DND-41 (cell line): ENCODE data around the gene CACNA1F.

Source experiments
- EZH2 ChIP-seq: IDR thresholded peaks from 3 replicates; pipeline ENCODE4 v1.6.1; 2012; ENCODE audit warnings: borderline replicate concordance, low read depth, mild to moderate bottlenecking, moderate library complexity, low read length, inconsistent platforms; ENCODE audit not compliant: severe bottlenecking
- TF ChIP-seq, protein P1 (sequence below): IDR thresholded peaks from 2 replicates; pipeline ENCODE4 v1.5.1; 2012; ENCODE audit warnings: borderline replicate concordance, low read length, moderate library complexity, mild to moderate bottlenecking; ENCODE audit not compliant: poor library complexity, severe bottlenecking; ENCODE audit errors: extremely low read depth

DNA sequence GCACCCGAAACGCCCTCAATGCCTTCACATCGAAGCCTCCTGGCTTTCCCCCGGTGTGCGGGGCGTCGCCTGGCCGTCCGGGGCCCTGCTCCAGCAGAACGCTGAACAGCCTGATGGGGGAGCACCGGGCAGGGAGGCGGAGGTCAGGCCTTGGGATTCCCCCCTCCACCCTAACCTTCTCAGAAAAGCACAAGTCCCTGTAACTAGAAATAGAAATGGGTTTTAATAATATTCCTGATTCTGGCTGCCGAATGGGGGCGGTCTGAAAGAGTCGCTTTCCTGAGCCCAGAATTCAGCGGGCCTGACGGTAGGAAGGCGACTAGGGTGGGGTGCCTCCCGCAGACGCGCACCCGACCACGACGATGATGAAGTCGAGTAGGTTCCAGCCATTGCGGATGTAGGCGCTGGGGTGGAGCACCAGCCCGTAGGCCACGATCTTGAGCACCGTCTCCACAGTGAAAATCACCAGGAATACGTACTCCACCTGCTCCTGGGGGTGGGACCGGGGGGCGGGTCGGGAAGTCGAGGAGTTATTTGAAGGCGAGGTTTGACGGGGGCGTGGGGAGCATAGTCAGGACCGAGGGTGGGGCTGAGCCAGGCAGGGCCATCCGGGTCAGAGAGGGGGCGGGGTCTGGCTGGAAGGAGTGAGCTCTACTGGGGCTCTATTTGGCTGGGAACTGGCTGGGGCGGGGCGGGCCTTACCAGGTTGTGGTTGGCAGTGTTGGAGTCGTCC, 2.5 kb downstream of the CACNA1F start:
- TF ChIP-seq EZH2: no peak
- TF ChIP-seq, protein P1, sequence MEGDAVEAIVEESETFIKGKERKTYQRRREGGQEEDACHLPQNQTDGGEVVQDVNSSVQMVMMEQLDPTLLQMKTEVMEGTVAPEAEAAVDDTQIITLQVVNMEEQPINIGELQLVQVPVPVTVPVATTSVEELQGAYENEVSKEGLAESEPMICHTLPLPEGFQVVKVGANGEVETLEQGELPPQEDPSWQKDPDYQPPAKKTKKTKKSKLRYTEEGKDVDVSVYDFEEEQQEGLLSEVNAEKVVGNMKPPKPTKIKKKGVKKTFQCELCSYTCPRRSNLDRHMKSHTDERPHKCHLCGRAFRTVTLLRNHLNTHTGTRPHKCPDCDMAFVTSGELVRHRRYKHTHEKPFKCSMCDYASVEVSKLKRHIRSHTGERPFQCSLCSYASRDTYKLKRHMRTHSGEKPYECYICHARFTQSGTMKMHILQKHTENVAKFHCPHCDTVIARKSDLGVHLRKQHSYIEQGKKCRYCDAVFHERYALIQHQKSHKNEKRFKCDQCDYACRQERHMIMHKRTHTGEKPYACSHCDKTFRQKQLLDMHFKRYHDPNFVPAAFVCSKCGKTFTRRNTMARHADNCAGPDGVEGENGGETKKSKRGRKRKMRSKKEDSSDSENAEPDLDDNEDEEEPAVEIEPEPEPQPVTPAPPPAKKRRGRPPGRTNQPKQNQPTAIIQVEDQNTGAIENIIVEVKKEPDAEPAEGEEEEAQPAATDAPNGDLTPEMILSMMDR: no peak
